IPS-15b (cell line): ENCODE data around the gene INHA.

ENCODE experiments used
- H3K27me3 ChIP-seq: one replicate; pipeline ENCODE4 v1.6.1; 2013; ENCODE audit warnings: low read length; ENCODE audit not compliant: control insufficient read depth, insufficient read depth
- H3K36me3 ChIP-seq: one replicate; pipeline ENCODE4 v1.6.1; 2013; ENCODE audit warnings: low read length; ENCODE audit not compliant: control insufficient read depth, insufficient read depth
- H3K4me1 ChIP-seq: one replicate; pipeline ENCODE4 v1.6.1; 2013; ENCODE audit warnings: mild to moderate bottlenecking, low read length; ENCODE audit not compliant: control insufficient read depth, insufficient read depth
- H3K4me3 ChIP-seq: one replicate; pipeline ENCODE4 v1.5.1; 2013; ENCODE audit warnings: low read depth, low read length
- H3K9ac ChIP-seq: one replicate; pipeline ENCODE4 v1.6.1; 2013; ENCODE audit warnings: low read depth, mild to moderate bottlenecking, low read length
- H3K9me3 ChIP-seq: one replicate; pipeline ENCODE4 v1.6.1; 2013; ENCODE audit warnings: mild to moderate bottlenecking, low read length; ENCODE audit not compliant: control insufficient read depth, insufficient read depth

The INHA gene

GRCh38 chr2:219625179-219625578 is 53.1 kb downstream of the INHA start:
- Histone ChIP-seq H3K9me3 (no peaks in the 10 kb centered on the region), H3K27me3 (peaks cover 10% of the 10 kb centered on the region), H3K4me1 (peaks cover 3% of the 10 kb centered on the region), H3K36me3 (no peaks in the 10 kb centered on the region), H3K4me3 (no peak overlapping the region), H3K9ac (no peak overlapping the region)
